ENCODE results near the gene PAK5.

- no peak for TF ChIP-seq CTCF (IDR thresholded peaks at IDR 0.05)
- no peak for TF ChIP-seq EZH2 (IDR thresholded peaks at IDR 0.05)
These were observed 288.6 kb downstream of the PAK5 start for GRCh38 chr20:9550283-9550682.
